Mesenteric fat pad (tissue), 1 donor: ENCODE results near the gene OPN4. TPM values are rescaled to one million over a fixed set of nuclear protein-coding genes. Genes with fewer than 3 reads are reported as not detected.
"Not testable (repeated sequence)": the region's sequence is repeated elsewhere in the genome, so short reads cannot be mapped to it uniquely, and the experiment has no call there.

ENCODE experiments used
- DNase-seq: peaks from one replicate; pipeline ENCODE4 v3.0.0-alpha.2; 2020; ENCODE audit warnings: low spot score
- long read RNA-seq: library from polyadenylated mRNA; unstranded; transcript quantifications from one replicate; pipeline ENCODE4 v2.0.0, GENCODE V29; 2020
- total RNA-seq: library from RNA; stranded (reverse); fragmentation: NEBNext Ultra II Directional; extraction: Animal tissue kit (Norgen Biotek cat#: 25700); gene quantifications from one replicate; pipeline ENCODE4 v1.2.1, GENCODE V29; 2021
- donor health status: DM: yes; HTN: yes; CAD: no.

OPN4 gene, protein sequence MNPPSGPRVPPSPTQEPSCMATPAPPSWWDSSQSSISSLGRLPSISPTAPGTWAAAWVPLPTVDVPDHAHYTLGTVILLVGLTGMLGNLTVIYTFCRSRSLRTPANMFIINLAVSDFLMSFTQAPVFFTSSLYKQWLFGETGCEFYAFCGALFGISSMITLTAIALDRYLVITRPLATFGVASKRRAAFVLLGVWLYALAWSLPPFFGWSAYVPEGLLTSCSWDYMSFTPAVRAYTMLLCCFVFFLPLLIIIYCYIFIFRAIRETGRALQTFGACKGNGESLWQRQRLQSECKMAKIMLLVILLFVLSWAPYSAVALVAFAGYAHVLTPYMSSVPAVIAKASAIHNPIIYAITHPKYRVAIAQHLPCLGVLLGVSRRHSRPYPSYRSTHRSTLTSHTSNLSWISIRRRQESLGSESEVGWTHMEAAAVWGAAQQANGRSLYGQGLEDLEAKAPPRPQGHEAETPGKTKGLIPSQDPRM
- not detected for total RNA-seq
- long read RNA-seq = 0 reads

DNA sequence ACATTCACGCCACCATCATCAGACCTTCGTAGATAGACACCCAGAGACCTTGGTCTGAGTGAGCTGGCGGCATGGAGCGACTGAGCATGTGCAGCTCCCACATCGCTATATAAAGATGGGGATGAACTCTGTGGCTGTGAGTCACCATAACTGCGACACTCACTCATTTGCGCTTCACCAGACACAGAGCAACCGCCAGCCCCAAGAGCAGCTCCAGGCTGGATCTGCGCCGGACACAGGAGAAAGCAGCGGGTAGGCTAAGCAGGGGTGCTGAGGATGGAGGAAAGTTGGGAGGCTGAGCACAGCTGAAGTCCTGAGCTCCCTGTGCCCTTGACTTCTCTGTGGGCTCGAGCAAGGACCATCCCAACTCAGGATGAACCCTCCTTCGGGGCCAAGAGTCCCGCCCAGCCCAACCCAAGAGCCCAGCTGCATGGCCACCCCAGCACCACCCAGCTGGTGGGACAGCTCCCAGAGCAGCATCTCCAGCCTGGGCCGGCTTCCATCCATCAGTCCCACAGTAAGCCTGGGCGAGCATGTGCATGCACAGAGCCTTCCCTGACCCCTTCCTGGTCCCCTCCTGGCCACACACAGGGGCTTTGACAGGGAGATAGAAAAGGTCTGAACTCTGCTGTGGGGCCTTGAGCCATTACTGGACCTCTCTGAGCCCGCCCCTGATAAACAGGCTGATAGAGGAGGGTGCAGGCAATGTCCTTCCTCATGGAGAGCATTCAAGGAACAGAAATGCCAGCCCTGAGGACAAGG is at the start of gene OPN4:
OPN4 (plus strand) TSS at position 137 of the 762 bp plus-strand sequence; CDS start at position 374, 237 bp downstream.
- DNase-seq = peak; percentile 72

DNA sequence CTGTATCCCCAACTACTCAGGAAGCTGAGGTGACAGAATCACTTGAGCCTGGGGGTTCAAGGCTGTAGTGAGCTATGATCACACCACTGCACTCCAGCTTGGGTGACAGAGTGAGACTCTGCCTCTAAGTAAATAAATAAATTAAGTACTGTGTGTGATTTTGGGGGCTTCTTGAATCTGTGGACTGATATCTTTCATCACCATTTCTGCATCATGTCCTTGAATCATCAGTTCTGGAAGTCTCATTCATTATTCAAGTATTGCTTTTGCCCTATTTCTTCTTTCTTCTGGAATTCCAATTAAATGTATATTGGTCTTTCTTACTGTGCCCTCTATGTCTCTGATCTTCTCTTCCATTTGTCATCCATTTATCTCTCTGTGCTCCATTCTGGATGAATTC is 46.7 kb upstream of the OPN4 start:
- no peak for DNase-seq

DNA sequence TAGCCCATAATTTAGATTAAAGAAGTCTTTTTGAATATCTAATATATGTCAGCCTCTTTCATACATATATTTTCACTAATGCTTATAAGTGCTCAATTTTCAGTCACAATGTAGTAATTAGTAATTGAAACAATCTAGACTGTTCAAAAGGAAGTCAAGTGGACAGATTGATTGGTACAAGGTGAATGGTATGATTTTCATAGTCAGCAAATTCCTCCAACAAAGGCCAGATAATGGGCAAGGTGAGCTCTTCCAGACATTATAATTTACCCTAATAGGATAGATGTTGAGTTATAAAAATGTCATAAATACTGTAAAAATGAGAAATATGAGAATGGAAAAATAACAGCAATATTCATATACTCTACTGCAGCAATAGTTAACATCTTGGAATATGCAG is 44.4 kb upstream of the OPN4 start:
- no peak for DNase-seq

DNA sequence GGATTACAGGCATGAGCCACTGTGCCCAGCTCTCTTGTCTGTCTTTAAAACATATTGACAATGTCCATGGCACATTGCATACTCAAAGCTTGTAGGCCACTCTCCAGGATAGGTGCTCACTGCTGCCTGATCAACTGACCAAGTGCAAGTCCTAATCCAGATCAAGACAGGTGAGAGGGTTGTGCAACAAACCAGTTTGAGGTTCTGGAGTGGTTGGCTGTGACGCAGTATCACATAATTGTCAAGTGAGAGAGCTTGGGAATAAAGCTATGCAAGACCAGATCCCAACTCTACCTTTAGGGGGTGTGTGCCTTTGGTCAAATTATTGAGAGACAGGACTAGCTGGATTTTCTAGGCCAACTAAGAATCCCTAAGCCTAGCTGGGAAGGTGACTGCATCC is 43.0 kb upstream of the OPN4 start:
- no peak for DNase-seq

DNA sequence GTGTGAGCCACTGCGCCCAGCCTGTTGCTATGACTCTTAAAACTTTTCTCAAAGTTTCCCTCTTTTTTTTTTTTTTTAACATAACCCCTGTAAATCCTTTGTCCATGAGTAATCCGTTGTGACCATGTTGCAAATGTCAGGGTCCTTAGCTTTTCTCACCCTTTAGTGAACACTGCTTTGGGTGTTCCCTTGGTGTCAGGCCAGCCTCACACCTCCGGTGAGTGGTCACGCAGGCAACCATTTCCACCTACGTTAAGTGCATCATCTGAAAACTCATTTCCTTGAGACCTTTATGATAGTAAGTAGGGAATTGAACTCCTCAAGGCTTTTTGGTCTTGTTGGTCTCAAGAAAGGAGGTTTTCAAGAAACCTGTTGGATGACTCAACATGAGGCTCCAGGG is 41.3 kb upstream of the OPN4 start:
- DNase-seq = no peak

DNA sequence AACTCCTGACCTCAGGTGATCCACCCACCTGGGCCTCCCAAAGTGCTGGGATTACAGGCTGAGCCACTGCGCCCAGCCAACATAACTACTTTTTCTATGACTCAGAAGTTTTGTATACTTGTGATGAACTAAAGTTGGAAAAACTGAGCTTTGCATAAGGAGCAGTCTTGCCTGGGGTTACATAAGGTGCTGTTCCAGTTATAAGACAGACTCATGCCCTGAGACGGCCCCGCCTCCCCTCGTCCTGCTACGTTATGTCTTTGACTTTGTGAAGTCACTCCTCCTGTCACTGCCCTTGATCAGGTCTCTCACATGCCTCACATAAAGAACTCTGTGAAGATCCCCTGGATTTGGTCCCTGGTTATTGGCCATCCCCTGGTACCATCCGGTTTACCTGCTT is 40.4 kb upstream of the OPN4 start:
- DNase-seq = no peak

DNA sequence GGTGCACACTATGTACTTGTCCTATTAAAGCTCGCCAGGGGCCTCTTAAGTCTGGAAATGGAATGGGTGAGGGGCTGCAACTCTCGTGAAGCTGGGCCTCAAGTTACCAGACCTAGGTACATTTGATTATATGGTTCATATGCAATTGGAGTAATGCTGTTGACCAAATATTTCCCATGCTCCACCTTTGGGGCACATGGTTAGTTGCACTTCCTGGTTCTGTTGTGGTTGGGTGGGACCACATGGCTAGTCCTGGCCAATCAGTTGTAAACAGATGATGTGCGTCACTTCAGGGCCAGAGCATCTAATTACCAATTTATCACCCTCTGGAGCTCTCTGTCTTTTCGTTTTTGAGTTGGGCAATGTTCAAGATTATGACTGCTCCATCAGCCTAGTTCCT is 39.5 kb upstream of the OPN4 start:
- no peak for DNase-seq

DNA sequence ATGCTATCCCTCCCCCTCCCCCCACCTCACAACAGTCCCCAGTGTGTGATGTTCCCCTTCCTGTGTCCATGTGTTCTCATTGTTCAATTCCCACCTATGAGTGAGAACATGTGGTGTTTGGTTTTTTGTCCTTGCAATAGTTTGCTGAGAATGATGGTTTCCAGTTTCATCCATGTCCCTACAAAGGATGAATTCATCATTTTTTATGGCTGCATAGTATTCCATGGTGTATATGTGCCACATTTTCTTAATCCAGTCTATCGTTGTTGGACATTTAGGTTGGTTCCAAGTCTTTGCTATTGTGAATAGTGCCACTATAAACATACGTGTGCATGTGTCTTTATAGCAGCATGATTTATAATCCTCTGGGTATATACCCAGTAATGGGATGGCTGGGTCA is 37.1 kb upstream of the OPN4 start:
- not testable (repeated sequence) for DNase-seq

DNA sequence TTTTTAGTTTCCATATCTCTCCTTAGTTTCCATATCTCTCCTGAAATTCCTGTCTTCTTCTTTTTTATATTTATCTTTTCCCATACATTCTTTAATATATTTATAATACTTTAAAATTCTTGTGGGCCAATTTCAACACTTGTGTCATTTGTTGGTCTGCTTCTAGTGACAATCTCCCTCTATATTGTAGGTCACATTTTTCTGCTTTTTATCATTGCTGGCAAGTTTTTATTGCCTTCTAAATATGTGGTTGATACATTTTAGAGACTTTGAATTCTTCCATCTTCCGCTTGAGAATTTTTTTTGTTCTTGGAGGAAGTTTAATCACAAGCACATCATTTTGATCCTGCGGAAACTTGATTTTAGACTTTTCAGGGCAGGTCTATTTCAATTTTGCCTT is 26.0 kb upstream of the OPN4 start:
- no peak for DNase-seq

DNA sequence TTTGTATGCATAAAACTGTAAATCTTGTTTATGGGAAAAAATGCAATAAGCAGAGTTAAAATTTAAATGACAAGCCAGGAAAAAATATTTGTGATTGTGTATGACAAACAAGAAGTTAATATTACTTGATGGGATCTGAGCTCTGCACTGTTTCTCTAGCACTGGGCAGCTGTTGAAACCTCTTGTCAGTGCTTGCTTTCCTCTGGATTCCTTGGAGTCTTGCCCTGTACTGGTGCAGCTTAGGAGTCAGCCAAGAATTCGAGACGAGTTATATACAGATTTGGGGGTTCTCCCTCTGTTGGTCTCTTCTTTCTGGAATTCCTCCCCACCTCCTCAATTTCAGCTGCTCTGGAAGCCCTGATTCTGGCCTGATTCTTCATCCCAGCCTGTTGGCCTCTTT is 24.3 kb upstream of the OPN4 start:
- DNase-seq = no peak

DNA sequence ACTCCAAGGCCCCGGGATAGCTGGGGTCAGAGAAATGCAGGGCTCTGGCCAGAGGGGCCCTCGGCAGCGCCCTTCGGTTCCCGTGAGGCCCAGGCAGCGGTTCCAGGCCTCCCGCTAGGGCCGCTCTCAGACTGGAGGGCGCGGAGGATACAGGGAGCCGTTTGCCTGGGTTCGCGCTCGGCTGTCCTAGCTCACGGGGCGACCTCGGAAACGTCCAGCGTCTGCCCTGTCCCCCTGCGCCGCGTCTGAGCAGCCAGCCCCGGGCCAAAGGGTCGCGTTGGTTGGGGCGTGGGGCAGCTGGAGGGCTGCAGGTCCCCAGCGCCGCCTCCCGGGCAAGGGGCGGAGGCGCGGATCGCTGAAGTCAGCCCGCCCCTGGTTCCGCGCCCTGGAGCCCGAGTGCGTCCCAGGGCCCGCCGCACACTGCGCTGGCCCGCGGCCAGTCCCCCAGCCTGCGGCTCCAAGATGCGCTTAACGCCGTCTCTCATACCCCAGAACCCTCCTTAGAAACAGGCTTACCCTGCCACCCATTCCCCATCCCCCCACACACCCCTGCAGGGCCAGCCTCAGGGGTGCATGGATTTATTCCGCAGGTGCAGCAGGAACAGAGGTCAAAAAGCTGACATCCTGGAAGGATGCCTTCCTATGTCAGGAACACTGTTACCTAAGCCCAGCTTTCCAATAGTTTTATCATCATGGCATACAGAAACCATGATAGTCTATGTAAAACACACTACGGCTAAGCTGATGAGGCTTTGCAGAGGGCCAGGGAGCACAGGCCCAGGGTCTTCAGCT is 22.1 kb upstream of the OPN4 start:
- no peak for DNase-seq

DNA sequence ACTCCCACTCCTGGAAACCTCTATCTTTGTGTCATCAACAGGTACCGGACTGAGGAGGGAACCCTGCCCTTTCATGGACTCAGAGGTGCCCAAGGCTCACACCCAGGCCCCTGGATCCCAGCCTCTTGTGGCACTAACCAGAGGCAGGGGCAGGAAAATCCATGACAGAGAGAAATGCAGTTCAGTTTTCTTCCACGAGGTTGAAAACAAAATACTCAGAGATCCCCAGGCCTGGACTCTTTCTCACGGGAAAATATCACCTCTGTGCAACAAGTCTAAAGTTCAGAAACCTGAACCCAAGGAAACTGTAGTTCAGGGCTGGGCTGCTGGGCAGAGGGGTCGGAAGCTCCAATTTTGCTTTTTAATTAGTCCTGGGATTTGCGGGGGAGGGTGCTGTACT is 21.4 kb upstream of the OPN4 start:
- no peak for DNase-seq

DNA sequence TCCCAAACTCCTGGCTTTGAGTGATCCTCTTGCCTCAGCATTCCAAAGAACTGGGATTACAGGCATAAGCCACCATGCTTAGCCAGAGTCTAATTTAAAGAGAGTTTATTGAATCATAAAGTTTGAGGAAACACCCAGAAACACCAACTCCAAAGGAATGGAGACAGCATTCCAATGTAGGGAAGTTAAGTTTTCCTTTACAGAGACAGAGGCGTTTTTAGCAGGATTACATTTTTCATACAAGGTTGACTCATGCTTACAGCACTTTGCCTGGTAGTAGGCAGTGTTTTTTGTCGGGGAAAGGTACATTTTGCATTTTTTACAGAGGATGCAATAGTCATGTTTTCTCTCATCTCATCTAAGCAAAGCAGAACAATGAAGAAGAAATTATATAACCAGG is 18.9 kb upstream of the OPN4 start:
- no peak for DNase-seq

DNA sequence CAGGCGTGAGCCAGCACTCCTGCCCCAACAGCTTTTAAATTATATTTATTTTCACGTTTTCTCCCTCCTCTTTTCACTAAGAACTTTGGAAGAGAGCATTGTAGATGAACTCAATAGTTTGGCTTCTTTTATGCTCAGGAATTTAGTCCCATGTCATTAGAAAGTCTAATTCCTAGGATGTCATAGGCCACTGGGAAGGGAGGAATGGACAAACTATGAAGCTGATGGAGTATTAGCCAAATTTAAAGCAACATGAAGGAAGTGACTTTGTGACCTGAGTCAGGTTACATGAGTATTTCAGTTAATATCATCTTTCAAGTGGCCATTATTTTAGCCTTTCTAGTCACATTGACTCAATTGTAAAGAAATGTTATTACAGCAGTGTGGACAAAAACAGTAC is 18.0 kb upstream of the OPN4 start:
- no peak for DNase-seq

DNA sequence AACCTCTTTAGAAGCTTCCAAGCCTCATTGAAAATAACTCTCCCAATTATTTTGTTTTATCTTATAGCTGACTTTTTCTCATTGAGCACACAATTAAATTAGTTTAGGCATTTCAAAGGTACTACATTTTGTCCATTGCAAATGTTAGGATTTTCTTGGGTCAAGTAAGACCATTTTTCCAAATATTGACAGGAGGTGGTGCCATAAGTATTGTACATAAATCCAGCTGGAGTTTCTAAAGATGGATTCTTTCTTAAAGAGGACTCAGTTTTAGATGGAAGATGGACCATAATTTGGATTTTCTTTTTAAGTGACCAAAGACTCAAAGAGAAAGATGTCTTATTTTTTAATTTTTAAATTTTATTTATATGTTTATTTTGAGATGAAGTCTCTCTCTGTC is 12.3 kb upstream of the OPN4 start:
- DNase-seq = no peak

DNA sequence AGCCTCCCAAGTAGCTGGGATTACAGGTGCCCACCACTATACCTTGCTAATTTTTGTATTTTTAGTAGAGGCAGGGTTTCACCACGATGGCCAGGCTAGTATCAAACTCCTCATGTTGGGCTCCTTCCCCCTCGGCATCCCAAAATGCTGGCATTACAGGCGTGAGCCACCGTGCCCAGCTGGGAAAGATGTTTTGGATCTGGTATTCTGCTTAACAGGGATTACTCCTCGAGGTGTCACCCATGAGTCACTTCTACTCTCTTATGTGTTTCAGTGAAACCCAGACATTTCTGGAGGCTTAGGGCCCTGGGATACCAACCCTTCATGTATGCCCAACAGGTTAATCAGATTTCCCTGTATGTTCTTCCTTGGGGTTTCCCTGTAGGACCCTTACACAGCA is 11.8 kb upstream of the OPN4 start:
- DNase-seq = peak; percentile 18

DNA sequence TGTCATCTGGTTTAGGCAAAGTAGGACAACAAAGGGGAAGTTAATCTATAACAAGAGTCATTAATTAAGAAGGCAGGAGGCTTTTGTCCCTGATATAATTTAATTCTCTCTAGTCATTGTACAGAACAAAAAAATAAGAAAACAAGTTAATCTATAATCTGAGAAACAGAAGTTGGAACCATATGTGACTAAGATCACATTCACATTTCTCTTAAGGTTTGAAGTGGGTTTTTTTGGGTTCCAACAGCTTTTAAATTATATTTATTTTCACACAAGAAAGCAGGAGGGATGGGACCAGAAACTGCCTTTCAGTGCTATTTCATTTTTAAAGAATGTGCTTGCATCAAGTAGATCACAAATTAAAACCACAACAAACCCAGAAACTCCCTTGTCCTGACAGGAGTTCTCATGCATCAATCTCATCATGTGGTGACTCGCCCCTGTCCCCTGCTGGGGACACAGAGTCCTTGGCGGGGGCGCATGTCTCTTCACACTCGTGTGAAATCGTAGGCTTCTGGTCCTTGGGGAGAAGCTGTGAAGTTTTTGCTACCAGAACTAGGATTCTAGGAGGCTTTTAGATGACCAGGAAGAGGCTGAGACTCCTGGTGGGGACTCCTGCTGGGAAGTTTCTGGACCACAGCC is 10.1 kb upstream of the OPN4 start:
- peak; percentile 59 for DNase-seq

DNA sequence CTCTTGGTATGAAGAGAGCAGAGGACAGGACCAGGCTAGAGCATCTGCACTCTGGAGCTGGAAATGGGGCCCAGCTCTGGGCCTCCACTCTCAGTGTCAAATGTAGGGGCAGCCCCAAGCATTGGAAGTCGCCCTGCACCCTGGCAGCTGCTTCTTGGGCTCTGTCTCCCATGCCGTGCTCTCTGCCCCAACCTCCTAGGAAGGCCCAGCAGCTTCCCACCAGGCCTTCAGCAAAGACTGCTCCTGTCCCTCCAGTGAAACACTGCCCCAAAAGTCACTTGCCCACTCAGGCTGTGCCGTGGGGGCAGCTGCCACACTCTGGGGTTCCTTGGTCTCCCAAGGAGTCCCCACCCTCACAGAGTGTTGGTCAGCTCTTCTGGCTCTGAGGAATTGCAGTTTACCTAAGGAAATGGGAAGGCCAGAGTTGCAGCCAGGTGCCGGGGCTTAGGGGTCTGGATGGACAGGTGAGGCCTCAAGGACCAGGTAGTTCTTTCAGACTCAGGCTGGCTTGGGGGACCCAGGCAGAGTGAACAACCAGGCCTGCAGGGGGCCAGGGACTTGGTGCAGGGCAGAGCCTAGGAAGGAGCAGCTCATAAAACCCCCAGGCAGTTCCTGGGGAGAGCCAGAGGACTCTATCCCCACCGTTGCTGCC is 9.4 kb upstream of the OPN4 start:
- peak; percentile 72 for DNase-seq

DNA sequence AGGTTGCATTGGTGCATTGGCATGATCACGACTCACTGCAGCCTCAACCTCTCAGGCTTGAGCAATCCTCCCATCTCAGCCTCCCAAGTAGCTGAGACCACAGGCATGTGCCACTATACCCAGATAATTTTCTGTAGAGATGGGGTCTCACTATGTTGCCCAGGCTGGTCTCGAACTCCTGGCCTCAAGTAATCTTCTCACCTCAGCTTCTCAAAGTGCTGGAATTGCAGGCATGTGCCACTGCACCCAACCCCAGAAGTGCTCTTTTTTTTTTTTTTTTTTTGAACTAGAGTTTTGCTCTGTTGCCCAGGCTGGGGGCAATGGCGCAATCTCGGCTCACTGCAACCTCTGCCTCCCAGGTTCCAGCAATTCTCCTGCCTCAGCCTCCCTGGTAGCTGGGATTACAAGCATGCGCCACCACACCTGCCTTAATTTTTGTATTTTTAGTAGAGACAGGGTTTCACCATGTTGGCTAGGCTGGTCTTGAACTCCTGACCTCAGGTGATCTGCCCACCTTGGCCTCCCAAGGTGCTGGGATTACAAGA is 8.7 kb upstream of the OPN4 start:
- DNase-seq = peak; percentile 28

DNA sequence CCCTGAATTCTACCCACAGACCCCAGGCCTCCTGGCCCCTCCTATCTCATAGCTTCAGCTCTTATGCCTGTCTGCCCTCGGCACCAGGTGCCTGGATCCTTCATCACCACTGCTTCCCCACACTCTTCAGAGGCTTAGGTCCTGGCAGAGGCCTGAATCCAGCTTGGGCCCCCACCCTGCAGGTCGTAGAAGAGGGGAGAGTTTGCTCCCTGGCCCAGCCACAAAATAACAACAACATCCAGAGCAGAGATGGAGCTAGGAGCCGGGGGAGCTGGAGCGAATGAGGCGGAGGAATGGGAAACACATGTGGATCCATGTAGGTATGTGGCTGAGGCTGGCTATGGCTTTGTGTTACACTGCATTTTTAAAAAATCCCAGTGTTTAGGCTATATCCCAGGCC is 7.8 kb upstream of the OPN4 start:
- peak; percentile 84 for DNase-seq
